ENCODE measurements around the gene ABHD4. TPM values are rescaled to one million over a fixed set of nuclear protein-coding genes. Genes with fewer than 3 reads are reported as not detected.
A peak's percentile ranks its signal among the peaks of the same experiment; 100 is the strongest.

Gene ABHD4
- total RNA-seq, 2 experiments from 2014 or later: 5.6 to 15.6 TPM

GRCh38 chr14:22650960-22651521, 52.9 kb downstream of the ABHD4 start:
- no peaks in the 10 kb centered on the region for H3K9me3 ChIP-seq (ENCODE audit: low read length)
- POLR2A ChIA-PET: interaction anchor here (1.3 kb wide), 1 partner anchor 80 kb away, joined by 5 read pairs; no protein-coding TSS in a partner anchor
- H3K36me3 ChIP-seq (ENCODE audit: insufficient read depth, low read length): no peaks in the 10 kb centered on the region
- no peak for TF ChIP-seq EZH2phosphoT487 (IDR thresholded peaks at IDR 0.05; ENCODE audit: borderline replicate concordance, low read depth, low read length)
- TF ChIP-seq CTCF (conservative IDR thresholded peaks at IDR 0.05; ENCODE audit: low read length): no peak
- H3K9me2 ChIP-seq (ENCODE audit: insufficient read depth, low read length): no peaks in the 10 kb centered on the region
- H3K79me2 ChIP-seq (ENCODE audit: insufficient read depth, low read depth, low read length): no peaks in the 10 kb centered on the region
- peak overlapping the region; percentile 21; the same call in 1 of the 2 replicates for H2AFZ ChIP-seq (ENCODE audit: low read length)
- H4K20me1 ChIP-seq (ENCODE audit: insufficient read depth, low read length): no peaks in the 10 kb centered on the region
- CTCF ChIA-PET (ENCODE audit: unreplicated experiment): no interaction called here
- intact Hi-C loops (cut with micrococcal nuclease; ENCODE audit: unreplicated experiment): loop anchor here (5.0 to 10.0 kb wide), 2 partner anchors 46 to 176 kb away; no protein-coding TSS in a partner anchor
- no peak overlapping the region for H3K27ac ChIP-seq (ENCODE audit: low read depth, low read length, poor library complexity, severe bottlenecking)
- BruUV-seq (replicated peaks): no TSS peak
- no peak overlapping the region for H3K4me2 ChIP-seq (ENCODE audit: low read length)
- peak; percentile 47 for DNase-seq (ENCODE audit: low spot score)
- H3K4me3 ChIP-seq (ENCODE audit: low read depth, low read length, poor library complexity, severe bottlenecking): no peak overlapping the region
- no peaks in the 10 kb centered on the region for H3K4me1 ChIP-seq (ENCODE audit: insufficient read depth, low read length, poor library complexity, severe bottlenecking)

- intact Hi-C loops (cut with micrococcal nuclease; ENCODE audit: unreplicated experiment): loop anchor here (5.0 to 10.0 kb wide), 2 partner anchors 46 to 177 kb away; no protein-coding TSS in a partner anchor
These were observed 53.5 kb downstream of the ABHD4 start for GRCh38 chr14:22651586-22651985.

GRCh38 chr14:22653012-22653621, 55.0 kb downstream of the ABHD4 start:
- POLR2A ChIA-PET: interaction anchor here (0.6 to 1.6 kb wide), 4 partner anchors 64 to 221 kb away, joined by 3 to 7 read pairs (median 4); partner anchors contain the start of gene DAD1
- no TSS peak for BruUV-seq (replicated peaks)
- Histone ChIP-seq H3K4me2 (ENCODE audit: low read length) (no peak overlapping the region), H3K9me3 (ENCODE audit: low read length) (no peaks in the 10 kb centered on the region), H3K79me2 (ENCODE audit: insufficient read depth, low read depth, low read length) (no peaks in the 10 kb centered on the region), H3K4me1 (ENCODE audit: insufficient read depth, low read length, poor library complexity, severe bottlenecking) (no peaks in the 10 kb centered on the region), H3K4me3 (ENCODE audit: low read depth, low read length, poor library complexity, severe bottlenecking) (no peak overlapping the region), H2AFZ (ENCODE audit: low read length) (no peak overlapping the region; the same call in 1 of the 2 replicates), H4K20me1 (ENCODE audit: insufficient read depth, low read length) (no peaks in the 10 kb centered on the region), H3K27ac (ENCODE audit: low read depth, low read length, poor library complexity, severe bottlenecking) (no peak overlapping the region), H3K9me2 (ENCODE audit: insufficient read depth, low read length) (no peaks in the 10 kb centered on the region), H3K36me3 (ENCODE audit: insufficient read depth, low read length) (no peaks in the 10 kb centered on the region)
- TF ChIP-seq CTCF (conservative IDR thresholded peaks at IDR 0.05; ENCODE audit: low read length) (peak; percentile 84), EZH2phosphoT487 (IDR thresholded peaks at IDR 0.05; ENCODE audit: borderline replicate concordance, low read depth, low read length) (no peak)
- intact Hi-C loops (cut with micrococcal nuclease; ENCODE audit: unreplicated experiment): loop anchor here (1.0 to 10.0 kb wide), 6 partner anchors 44 to 266 kb away; no protein-coding TSS in a partner anchor
- DNase-seq (ENCODE audit: low spot score): peak; percentile 72
- CTCF ChIA-PET (ENCODE audit: unreplicated experiment): interaction anchor here (1.7 kb wide), 1 partner anchor 83 kb away, joined by 8 read pairs; no protein-coding TSS in a partner anchor

More at GRCh38 chr14:22651586-22651985, 53.5 kb downstream of the ABHD4 start:
- H3K4me2 ChIP-seq (ENCODE audit: low read length): no peak overlapping the region
- no TSS peak for BruUV-seq (replicated peaks)
- CTCF ChIA-PET (ENCODE audit: unreplicated experiment): no interaction called here
- H3K27ac ChIP-seq (ENCODE audit: low read depth, low read length, poor library complexity, severe bottlenecking): no peak overlapping the region
- no peaks in the 10 kb centered on the region for H3K9me2 ChIP-seq (ENCODE audit: insufficient read depth, low read length)
- H3K4me3 ChIP-seq (ENCODE audit: low read depth, low read length, poor library complexity, severe bottlenecking): no peak overlapping the region
- no peaks in the 10 kb centered on the region for H3K4me1 ChIP-seq (ENCODE audit: insufficient read depth, low read length, poor library complexity, severe bottlenecking)
- H3K79me2 ChIP-seq (ENCODE audit: insufficient read depth, low read depth, low read length): no peaks in the 10 kb centered on the region
- H2AFZ ChIP-seq (ENCODE audit: low read length): 0 out of 2 replicates have a peak overlapping the region, but pooled peaks have one; percentile 6
- POLR2A ChIA-PET: interaction anchor here (1.3 kb wide), 1 partner anchor 81 kb away, joined by 5 read pairs; no protein-coding TSS in a partner anchor
- H4K20me1 ChIP-seq (ENCODE audit: insufficient read depth, low read length): no peaks in the 10 kb centered on the region
- DNase-seq (ENCODE audit: low spot score): no peak
- TF ChIP-seq EZH2phosphoT487 (IDR thresholded peaks at IDR 0.05; ENCODE audit: borderline replicate concordance, low read depth, low read length): no peak
- no peaks in the 10 kb centered on the region for H3K36me3 ChIP-seq (ENCODE audit: insufficient read depth, low read length)
- H3K9me3 ChIP-seq (ENCODE audit: low read length): no peaks in the 10 kb centered on the region
